Spleen (tissue), 11 donors: ENCODE results near the gene CXCL14. TPM values are rescaled to one million over a fixed set of nuclear protein-coding genes. Genes with fewer than 3 reads are reported as not detected.

Experiments
- DNase-seq: peaks from one replicate; pipeline ENCODE4 v3.0.0-alpha.2; 2020
- H3K27ac ChIP-seq, 8 donors: fragments of 200-600 bp; sonication (generic) in 7 of 8; 1 replicate in 4 of 8; 2 replicates in 4 of 8; pipeline versions ENCODE4 v1.5.0 to v1.8.0; 2016 to 2021; ENCODE audit warnings: inconsistent platforms in 4 of 8, mild to moderate bottlenecking in 4 of 8, moderate library complexity in 1 of 8
- H3K27me3 ChIP-seq, 7 donors: fragments of 200-600 bp; sonication (generic) in 6 of 7; replicated peaks in 1 of 7; 1 replicate in 4 of 7; 2 replicates in 3 of 7; pipeline versions ENCODE4 v1.5.0 to v1.8.0; 2016 to 2021; ENCODE audit warnings: inconsistent platforms in 3 of 7, mild to moderate bottlenecking in 1 of 7
- H3K36me3 ChIP-seq, 6 donors: fragments of 200-600 bp; sonication (generic) in 5 of 6; 1 replicate in 4 of 6; 2 replicates in 2 of 6; pipeline versions ENCODE4 v1.5.0 to v1.8.0; 2016 to 2021; ENCODE audit warnings: inconsistent platforms in 2 of 6
- H3K4me1 ChIP-seq, 6 donors: fragments of 200-600 bp; sonication (generic) in 5 of 6; 1 replicate in 3 of 6; 2 replicates in 3 of 6; pipeline versions ENCODE4 v1.5.0 to v1.8.0; 2016 to 2021; ENCODE audit warnings: inconsistent platforms in 3 of 6
- H3K4me3 ChIP-seq, 8 donors: fragments of 200-600 bp; sonication (generic) in 7 of 8; 1 replicate in 4 of 8; 2 replicates in 4 of 8; pipeline versions ENCODE4 v1.5.0 to v1.8.0; 2016 to 2021; ENCODE audit warnings: inconsistent platforms in 4 of 8, mild to moderate bottlenecking in 4 of 8, moderate library complexity in 2 of 8
- H3K9me3 ChIP-seq, 8 donors: fragments of 200-600 bp; sonication (generic) in 7 of 8; 1 replicate in 4 of 8; 2 replicates in 4 of 8; pipeline versions ENCODE4 v1.5.0 to v1.8.0; 2016 to 2021; ENCODE audit warnings: inconsistent platforms in 4 of 8
- POLR2A ChIP-seq, 3 donors: fragments of 450-650 bp; IDR thresholded peaks; one replicate each; pipeline ENCODE4 v1.5.1; 2017; ENCODE audit warnings: antibody characterized with exemption in 3 of 3, mild to moderate bottlenecking in 1 of 3
- POLR2AphosphoS5 ChIP-seq, 3 donors: sonication (generic); formaldehyde crosslinking; IDR thresholded peaks; one replicate each; pipeline ENCODE4 v1.5.1; 2017; ENCODE audit warnings: antibody characterized with exemption in 3 of 3
- WGBS, 5 donors: extraction: QIAGEN DNeasy Blood & Tissue Kit in 3 of 5; methylation state at CpG; one replicate each; pipeline versions ENCODE4 v1.1.5 to v1.1.7; 2013 to 2018; 5-methylcytosine and 5-hydroxymethylcytosine counted together
- intact Hi-C: fragments of 100-400 bp; cut with DNase I; formaldehyde crosslinking; loops from one replicate; pipeline ENCODE4 v1.15.0; 2023; ENCODE audit warnings: low total_unique reads
- polyA plus RNA-seq, 3 donors: library from polyadenylated mRNA; stranded (reverse); fragments of 200-250 nt; gene quantifications; one replicate each; pipeline ENCODE4 v1.2.1, GENCODE V29; 2013
- total RNA-seq, 7 donors: library from RNA; depleted of rRNA in 3 of 7; stranded (reverse); fragments of >200 nt in 3 of 7; fragmentation: NEBNext Ultra II Directional in 4 of 7; extraction: Animal tissue kit (Norgen Biotek cat#: 25700) in 4 of 7; gene quantifications; one replicate each; pipeline versions ENCODE4 v1.1.0 to v1.2.1, GENCODE V29; 2016 to 2021
- TF ChIP-seq, protein P1 (sequence below), 11 experiments: fragments of 200-600 bp in 7 of 11; fragments of 450-650 bp in 4 of 11; sonication (generic) in 4 of 11; IDR thresholded peaks in 8 of 11; conservative IDR thresholded peaks in 3 of 11; 1 replicate in 7 of 11; 2 replicates in 4 of 11; pipeline versions ENCODE4 v1.4.0 to v1.8.0; 2016 to 2021; ENCODE audit warnings: antibody characterized with exemption in 11 of 11, inconsistent platforms in 4 of 11, mild to moderate bottlenecking in 1 of 11
- donor health status: healthy with polysubstance abuse.
- donor health status: DM: no; HTN: no; CAD: no; lungs with moderate emphysema.
- donor health status: DM: no; HTN: no; CAD: no.
- donor health status: Bipolar disorder and iron deficiency.
- donor health status: healthy.
- donor health status: DM: no; HTN: no; CAD: no.
- donor health status: DM: yes; HTN: yes; CAD: no.

CXCL14 gene
- total and polyA plus RNA-seq, 10 donors = 10.3 to 67.1 (median 43.5) TPM

- no peak for DNase-seq
- peaks cover 0 to 28% (median 0%) of the 10 kb centered on the region in 7 donors for H3K27me3 ChIP-seq
- no peaks in the 10 kb centered on the region for H3K36me3 ChIP-seq
- H3K27ac ChIP-seq = no peak overlapping the region
- H3K4me1 ChIP-seq = no peaks in the 10 kb centered on the region
- H3K9me3 ChIP-seq = no peaks in the 10 kb centered on the region
- intact Hi-C loops = no loop called here
- WGBS, 5 donors = 74 to 89% (median 82%) methylated on average over 2 of the region's 2 CpGs
- no peak for TF ChIP-seq POLR2A (IDR thresholded peaks at IDR 0.05)
- TF ChIP-seq, protein P1, sequence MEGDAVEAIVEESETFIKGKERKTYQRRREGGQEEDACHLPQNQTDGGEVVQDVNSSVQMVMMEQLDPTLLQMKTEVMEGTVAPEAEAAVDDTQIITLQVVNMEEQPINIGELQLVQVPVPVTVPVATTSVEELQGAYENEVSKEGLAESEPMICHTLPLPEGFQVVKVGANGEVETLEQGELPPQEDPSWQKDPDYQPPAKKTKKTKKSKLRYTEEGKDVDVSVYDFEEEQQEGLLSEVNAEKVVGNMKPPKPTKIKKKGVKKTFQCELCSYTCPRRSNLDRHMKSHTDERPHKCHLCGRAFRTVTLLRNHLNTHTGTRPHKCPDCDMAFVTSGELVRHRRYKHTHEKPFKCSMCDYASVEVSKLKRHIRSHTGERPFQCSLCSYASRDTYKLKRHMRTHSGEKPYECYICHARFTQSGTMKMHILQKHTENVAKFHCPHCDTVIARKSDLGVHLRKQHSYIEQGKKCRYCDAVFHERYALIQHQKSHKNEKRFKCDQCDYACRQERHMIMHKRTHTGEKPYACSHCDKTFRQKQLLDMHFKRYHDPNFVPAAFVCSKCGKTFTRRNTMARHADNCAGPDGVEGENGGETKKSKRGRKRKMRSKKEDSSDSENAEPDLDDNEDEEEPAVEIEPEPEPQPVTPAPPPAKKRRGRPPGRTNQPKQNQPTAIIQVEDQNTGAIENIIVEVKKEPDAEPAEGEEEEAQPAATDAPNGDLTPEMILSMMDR (IDR thresholded peaks at IDR 0.05 in 8 of 11, conservative IDR thresholded peaks at IDR 0.05 in 3 of 11) = no peak
- no peak for TF ChIP-seq POLR2AphosphoS5 (IDR thresholded peaks at IDR 0.05)
- no peak overlapping the region for H3K4me3 ChIP-seq
Observed at GRCh38 chr5:135605221-135605620, 26.4 kb upstream of the CXCL14 start.

DNA sequence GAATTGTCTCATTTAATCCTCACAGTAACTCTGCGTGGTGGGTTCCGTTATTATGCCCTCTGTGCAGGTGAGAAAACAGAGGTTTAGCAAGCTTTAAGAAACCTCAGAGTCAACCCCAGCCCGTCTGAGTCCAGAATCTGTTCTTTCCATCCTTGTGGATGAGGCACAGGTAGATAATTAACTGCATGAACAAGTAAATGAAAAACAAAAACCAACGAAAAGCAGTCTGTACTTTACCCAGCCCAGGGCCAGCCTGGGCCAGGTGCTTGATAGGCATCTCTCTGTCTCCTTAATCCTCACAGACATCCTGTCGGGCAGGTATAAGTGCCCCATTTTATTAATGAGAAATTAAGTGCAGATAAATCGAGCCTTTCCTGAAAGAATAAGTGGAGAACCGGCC is 25.3 kb upstream of the CXCL14 start:
- Histone ChIP-seq H3K27ac (no peak overlapping the region), H3K9me3 (no peaks in the 10 kb centered on the region), H3K4me1 (no peaks in the 10 kb centered on the region), H3K27me3 (peaks cover 0 to 23% (median 0%) of the 10 kb centered on the region in 7 donors), H3K36me3 (no peaks in the 10 kb centered on the region), H3K4me3 (no peak overlapping the region)
- DNase-seq = no peak
- intact Hi-C loops = no loop called here
- TF ChIP-seq POLR2A (IDR thresholded peaks at IDR 0.05) (no peak), POLR2AphosphoS5 (IDR thresholded peaks at IDR 0.05) (no peak)
- TF ChIP-seq, protein P1 (IDR thresholded peaks at IDR 0.05 in 8 of 11, conservative IDR thresholded peaks at IDR 0.05 in 3 of 11) = no peak
- WGBS, 5 donors = 80 to 88% (median 83%) methylated on average over 7 of the region's 7 CpGs

DNA sequence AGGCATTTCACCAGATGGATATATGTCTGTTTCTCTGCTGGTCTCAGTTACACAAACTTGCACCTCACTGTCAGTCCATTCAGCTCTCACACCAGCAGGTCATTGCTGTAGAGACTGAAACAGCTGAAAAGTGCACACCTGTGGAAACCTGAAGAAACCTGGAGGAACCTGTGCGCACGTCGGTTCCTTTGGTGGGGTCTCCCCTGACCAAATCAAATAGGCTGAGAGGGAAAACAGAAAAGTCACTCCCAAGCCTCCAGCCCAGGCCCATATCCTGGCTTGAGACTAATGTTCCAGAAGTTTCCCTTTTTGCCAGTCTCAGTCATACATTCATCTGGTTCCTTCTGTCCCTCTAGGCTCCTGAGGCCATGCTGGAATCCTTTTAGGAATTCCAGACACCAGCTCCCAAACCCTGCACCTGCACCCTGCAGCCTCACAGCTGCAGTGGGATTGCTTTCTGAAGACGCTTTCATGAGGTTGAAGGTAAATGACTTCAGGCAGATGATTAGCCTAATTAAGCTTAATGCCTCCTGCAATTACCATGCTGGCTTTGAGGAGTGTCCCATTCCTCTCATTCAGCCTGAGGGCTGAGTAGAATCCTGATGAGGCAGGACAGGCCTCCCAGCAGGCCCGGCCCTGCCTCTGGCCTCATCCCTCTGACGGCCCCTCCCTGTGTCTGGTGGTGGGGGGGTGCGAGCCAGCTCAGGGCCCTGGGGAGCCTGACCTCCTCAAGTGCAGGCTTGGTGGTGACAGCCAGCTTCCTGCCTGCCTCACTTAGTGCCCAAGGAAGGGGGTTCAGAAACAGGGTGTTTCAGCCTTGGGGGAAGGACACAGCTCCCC is 24.3 kb upstream of the CXCL14 start:
- Histone ChIP-seq H3K36me3 (no peaks in the 10 kb centered on the region), H3K4me1 (no peaks in the 10 kb centered on the region), H3K9me3 (no peaks in the 10 kb centered on the region), H3K27ac (no peak overlapping the region), H3K27me3 (peaks cover 0 to 18% (median 0%) of the 10 kb centered on the region in 7 donors), H3K4me3 (no peak overlapping the region)
- DNase-seq = no peak
- no peak for TF ChIP-seq POLR2AphosphoS5 (IDR thresholded peaks at IDR 0.05)
- TF ChIP-seq POLR2A (IDR thresholded peaks at IDR 0.05) = no peak
- TF ChIP-seq, protein P1 (IDR thresholded peaks at IDR 0.05 in 8 of 11, conservative IDR thresholded peaks at IDR 0.05 in 3 of 11) = no peak
- 81 to 87% (median 85%) methylated on average over 4 to 7 of the region's 7 CpGs for WGBS, 5 donors
- intact Hi-C loops = no loop called here

GRCh38 chr5:135601466-135601865 is 22.7 kb upstream of the CXCL14 start:
- Histone ChIP-seq H3K27ac (no peak overlapping the region), H3K4me3 (no peak overlapping the region), H3K36me3 (no peaks in the 10 kb centered on the region), H3K4me1 (no peaks in the 10 kb centered on the region), H3K9me3 (no peaks in the 10 kb centered on the region), H3K27me3 (peaks cover 0 to 18% (median 0%) of the 10 kb centered on the region in 7 donors)
- 78 to 99% (median 85%) methylated on average over 3 of the region's 3 CpGs for WGBS, 5 donors
- DNase-seq = no peak
- no peak for TF ChIP-seq POLR2AphosphoS5 (IDR thresholded peaks at IDR 0.05)
- TF ChIP-seq, protein P1 (IDR thresholded peaks at IDR 0.05 in 8 of 11, conservative IDR thresholded peaks at IDR 0.05 in 3 of 11) = no peak
- TF ChIP-seq POLR2A (IDR thresholded peaks at IDR 0.05) = no peak
- intact Hi-C loops = no loop called here
